Osteoblast (primary cell): ENCODE measurements around the gene ARL16. TPM values are rescaled to one million over a fixed set of nuclear protein-coding genes. Genes with fewer than 3 reads are reported as not detected.

Experiments
- DNase-seq: peaks from one replicate; pipeline ENCODE4 v3.0.0; 2011; ENCODE audit warnings: low spot score, mixed read lengths; ENCODE audit not compliant: insufficient read length; ENCODE audit errors: missing footprints
- H2AFZ ChIP-seq: 2 replicates; pipeline ENCODE4 v1.6.0; 2011; ENCODE audit warnings: mild to moderate bottlenecking, low read length
- H3K27ac ChIP-seq: 2 replicates; pipeline ENCODE4 v1.5.1; 2011; ENCODE audit warnings: mild to moderate bottlenecking, low read depth, low read length, moderate library complexity
- H3K27me3 ChIP-seq: 2 replicates; pipeline ENCODE4 v1.6.0; 2012; ENCODE audit warnings: mild to moderate bottlenecking, control low read depth, inconsistent platforms, low read length, moderate library complexity; ENCODE audit not compliant: insufficient read depth
- H3K36me3 ChIP-seq: 2 replicates; pipeline ENCODE4 v1.5.1; 2011; ENCODE audit warnings: mild to moderate bottlenecking, low read length, control low read depth, moderate library complexity; ENCODE audit not compliant: insufficient read depth
- H3K4me1 ChIP-seq: 2 replicates; pipeline ENCODE4 v1.5.1; 2011; ENCODE audit warnings: mild to moderate bottlenecking, low read length, control low read depth, moderate library complexity; ENCODE audit not compliant: insufficient read depth
- H3K4me2 ChIP-seq: 2 replicates; pipeline ENCODE4 v1.6.0; 2011; ENCODE audit warnings: mild to moderate bottlenecking, low read length; ENCODE audit not compliant: insufficient read depth
- H3K4me3 ChIP-seq: fragments of 200-600 bp; sonication (generic); 3 replicates; pipeline ENCODE4 v1.5.1; 2012; ENCODE audit warnings: mild to moderate bottlenecking, low read length, inconsistent platforms; ENCODE audit not compliant: insufficient read depth
- H3K79me2 ChIP-seq: 2 replicates; pipeline ENCODE4 v1.6.0; 2012; ENCODE audit warnings: mild to moderate bottlenecking, low read length, control low read depth, inconsistent platforms; ENCODE audit not compliant: insufficient read depth
- H3K9me3 ChIP-seq: 2 replicates; pipeline ENCODE4 v1.5.1; 2011; ENCODE audit warnings: low read depth, low read length, control low read depth
- H4K20me1 ChIP-seq: 2 replicates; pipeline ENCODE4 v1.6.0; 2012; ENCODE audit warnings: mild to moderate bottlenecking, low read length, control low read depth; ENCODE audit not compliant: insufficient read depth
- CTCF ChIP-seq: IDR thresholded peaks from 2 replicates; pipeline ENCODE4 v1.5.1; 2011; ENCODE audit warnings: mild to moderate bottlenecking, low read depth, low read length, moderate library complexity; ENCODE audit errors: extremely low read depth
- total RNA-seq: library from RNA; depleted of rRNA; stranded (reverse); fragments of >200 nt; gene quantifications from 2 replicates; pipeline ENCODE4 v1.2.3, GENCODE V29; 2012

Gene ARL16
- total RNA-seq, 1 donor: 26.1 TPM

- H3K36me3 ChIP-seq: peaks cover 26% of the 10 kb centered on the region
- H3K4me1 ChIP-seq: peaks cover 32% of the 10 kb centered on the region
- H3K27me3 ChIP-seq: no peaks in the 10 kb centered on the region
- no peak overlapping the region for H3K4me2 ChIP-seq
- H3K27ac ChIP-seq: no peak overlapping the region
- TF ChIP-seq CTCF: no peak
- DNase-seq: peak; percentile 81
- H3K4me3 ChIP-seq: no peak overlapping the region
- peaks cover 29% of the 10 kb centered on the region for H3K79me2 ChIP-seq
- H3K9me3 ChIP-seq: no peaks in the 10 kb centered on the region
- H2AFZ ChIP-seq: no peak overlapping the region
- H4K20me1 ChIP-seq: peaks cover 9% of the 10 kb centered on the region
These were observed 24.4 kb upstream of the ARL16 start for GRCh38 chr17:81707725-81708646.

GRCh38 chr17:81706757-81707624 lies 23.4 kb upstream of the ARL16 start:
- no peak overlapping the region for H3K4me3 ChIP-seq
- peaks cover 12% of the 10 kb centered on the region for H4K20me1 ChIP-seq
- no peak overlapping the region for H2AFZ ChIP-seq
- no peak for TF ChIP-seq CTCF
- no peaks in the 10 kb centered on the region for H3K27me3 ChIP-seq
- H3K79me2 ChIP-seq: peaks cover 35% of the 10 kb centered on the region
- peak; percentile 74 for DNase-seq
- H3K9me3 ChIP-seq: no peaks in the 10 kb centered on the region
- peaks cover 28% of the 10 kb centered on the region for H3K36me3 ChIP-seq
- H3K4me1 ChIP-seq: peaks cover 33% of the 10 kb centered on the region
- no peak overlapping the region for H3K27ac ChIP-seq
- H3K4me2 ChIP-seq: no peak overlapping the region

GRCh38 chr17:81706232-81706611 lies 22.6 kb upstream of the ARL16 start:
- Histone ChIP-seq H3K27me3 (no peaks in the 10 kb centered on the region), H3K4me3 (no peak overlapping the region), H3K4me1 (peaks cover 32% of the 10 kb centered on the region), H3K36me3 (peaks cover 35% of the 10 kb centered on the region), H2AFZ (no peak overlapping the region), H3K79me2 (peaks cover 43% of the 10 kb centered on the region), H4K20me1 (peaks cover 19% of the 10 kb centered on the region), H3K27ac (no peak overlapping the region), H3K4me2 (no peak overlapping the region), H3K9me3 (no peaks in the 10 kb centered on the region)
- DNase-seq: peak; percentile 0
- TF ChIP-seq CTCF: no peak
